Fibroblast of gingiva (primary cell): ENCODE results near the gene ABO.
"Not testable (repeated sequence)": the region's sequence is repeated elsewhere in the genome, so short reads cannot be mapped to it uniquely, and the experiment has no call there.

Experiments
- DNase-seq: peaks from one replicate; pipeline ENCODE4 v3.0.0-alpha.2; 2011; ENCODE audit warnings: low read depth

ABO gene

DNA sequence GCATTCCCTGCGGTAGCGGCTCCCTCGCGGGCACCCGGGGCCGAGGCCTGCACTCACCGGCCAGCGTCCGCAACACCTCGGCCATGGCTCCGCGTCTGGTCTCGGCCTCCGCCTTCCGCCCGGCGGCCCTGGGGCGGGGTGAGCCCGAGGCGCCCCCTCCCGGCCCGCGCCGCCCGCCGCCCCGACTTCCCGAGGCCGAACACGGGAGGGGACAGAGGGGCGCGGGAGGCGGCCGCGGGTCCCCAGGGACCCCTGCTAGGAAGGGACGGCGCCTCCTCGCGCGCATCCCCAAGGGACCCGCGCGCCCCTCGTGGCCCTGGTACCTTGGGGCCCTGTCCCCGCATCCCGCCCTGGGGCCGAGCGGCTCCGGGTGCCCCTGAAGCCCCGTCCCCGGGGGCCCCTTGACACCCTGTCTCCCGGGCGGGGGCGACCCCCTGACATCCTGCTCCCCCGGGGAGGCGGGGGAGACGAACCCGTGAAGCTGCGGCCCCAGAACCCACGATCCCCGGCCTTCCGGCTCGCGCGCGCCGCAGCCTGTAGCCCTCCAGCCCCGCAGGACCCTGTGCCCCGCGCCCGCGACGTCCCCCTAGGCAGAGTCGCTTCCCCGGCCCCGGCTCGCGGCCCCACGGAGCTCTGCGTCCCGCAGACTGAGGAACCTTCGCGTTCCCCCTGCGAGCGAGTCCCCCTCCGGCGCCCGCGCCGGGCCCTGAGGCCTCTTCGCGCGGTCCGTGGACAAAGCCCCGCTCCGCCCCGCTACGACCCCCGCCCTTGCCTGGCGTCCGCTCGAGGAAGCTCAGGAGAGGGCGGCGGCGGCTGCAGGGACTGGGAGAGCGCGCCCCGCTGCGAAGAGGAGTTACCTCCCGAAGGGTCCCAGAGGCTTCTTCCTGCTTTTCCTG, at the start of gene ABO:
Gene ABO (minus strand): TSS at position 97 of the 896 bp plus-strand sequence.
- no peak for DNase-seq

DNA sequence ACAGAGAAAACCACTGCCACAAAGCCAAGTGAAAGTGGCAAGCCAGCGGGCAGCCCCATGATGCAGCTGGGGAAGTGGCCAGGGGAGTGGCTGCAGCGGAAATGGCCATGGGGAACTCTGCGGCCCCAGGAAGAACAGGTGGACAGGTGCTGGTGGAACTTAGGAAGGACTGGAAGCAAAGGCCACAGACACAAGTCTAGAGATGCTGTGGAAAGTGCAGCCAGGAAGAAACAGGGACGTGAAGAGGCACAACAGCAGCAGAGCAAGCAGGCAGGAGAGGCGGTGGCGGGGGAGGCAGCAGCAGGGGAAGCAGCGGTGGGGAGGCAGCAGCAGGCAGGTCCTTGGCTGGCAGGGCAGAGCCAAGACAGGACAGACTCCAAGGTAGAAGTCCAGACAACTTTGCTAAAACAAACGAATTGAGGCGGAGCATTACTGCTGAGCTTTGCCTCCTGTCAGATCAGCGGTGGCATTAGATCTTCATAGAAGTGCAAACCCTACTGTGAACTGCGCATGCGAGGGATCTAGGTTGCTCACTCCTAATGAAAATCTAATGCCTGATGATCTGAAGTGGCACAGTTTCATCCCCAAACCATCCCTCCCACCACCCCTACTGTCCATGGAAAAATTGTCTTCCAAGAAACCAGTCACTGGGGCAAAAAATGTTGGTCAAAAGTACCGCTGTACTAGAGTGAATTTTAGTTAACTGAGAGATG, 49.1 kb upstream of the ABO start:
- DNase-seq, result no peak

DNA sequence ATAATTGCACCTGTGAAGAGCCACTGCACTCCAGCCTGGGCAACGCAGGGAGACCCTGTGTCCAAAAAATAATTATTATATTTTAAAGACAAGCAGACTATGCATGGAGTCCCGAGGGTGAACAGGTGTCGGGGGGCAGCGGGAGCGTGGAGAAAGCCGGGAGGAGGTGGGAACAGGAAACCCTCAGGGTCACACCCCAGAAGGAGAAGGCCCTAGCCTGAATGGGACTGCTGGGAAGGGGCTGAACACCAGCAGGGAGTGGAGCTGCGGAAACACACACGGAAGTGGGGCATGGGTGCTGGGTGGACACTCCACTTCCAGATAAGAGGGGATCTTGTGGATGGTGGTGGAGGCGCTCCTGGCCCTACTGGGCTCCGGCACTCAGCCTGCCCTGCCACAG, 48.2 kb upstream of the ABO start:
- no peak for DNase-seq

DNA sequence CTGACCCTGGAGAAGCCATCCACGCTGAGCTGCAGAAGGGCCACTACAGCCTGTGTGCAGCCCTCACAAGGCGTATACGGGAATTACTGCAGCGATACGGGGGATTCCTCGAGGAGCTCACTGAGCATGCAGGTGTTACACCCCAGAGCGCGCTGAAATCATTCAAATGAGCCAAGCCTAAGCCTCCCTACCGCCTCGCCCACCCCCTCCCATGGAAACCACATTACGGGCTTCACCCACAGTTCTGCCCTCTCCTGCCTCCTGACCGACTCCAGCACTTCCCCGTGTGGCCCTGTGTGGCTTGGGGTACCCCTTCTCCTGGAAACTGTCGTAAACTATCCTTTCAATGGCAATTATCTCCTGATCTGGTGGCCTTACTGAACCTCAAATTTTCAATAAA, 47.7 kb upstream of the ABO start:
- no peak for DNase-seq

DNA sequence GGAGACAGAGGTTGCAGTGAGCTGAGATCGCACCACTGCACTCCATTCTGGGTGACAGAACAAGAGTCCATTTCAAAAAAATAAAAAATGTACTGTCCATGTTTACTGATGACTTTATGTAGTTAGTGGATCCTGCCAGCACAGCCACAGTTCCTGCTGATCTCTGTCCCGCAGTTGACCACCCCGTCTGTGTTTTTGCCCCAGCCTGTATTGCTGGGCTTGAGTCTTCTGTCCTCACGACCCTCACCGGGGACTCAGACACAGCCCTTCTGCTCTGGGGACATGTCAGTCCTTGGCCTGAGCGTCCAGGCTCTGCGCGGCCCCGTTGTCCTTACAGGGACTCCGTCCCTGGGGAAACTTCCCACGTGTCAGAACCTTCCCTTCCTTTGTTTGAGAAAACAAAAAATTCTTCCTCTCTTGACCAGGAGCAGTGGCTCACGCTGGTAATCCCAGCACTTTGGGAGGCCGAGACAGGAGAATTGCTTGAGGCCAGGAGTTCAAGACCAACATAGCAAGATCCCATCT, 46.5 kb upstream of the ABO start:
- no peak for DNase-seq

DNA sequence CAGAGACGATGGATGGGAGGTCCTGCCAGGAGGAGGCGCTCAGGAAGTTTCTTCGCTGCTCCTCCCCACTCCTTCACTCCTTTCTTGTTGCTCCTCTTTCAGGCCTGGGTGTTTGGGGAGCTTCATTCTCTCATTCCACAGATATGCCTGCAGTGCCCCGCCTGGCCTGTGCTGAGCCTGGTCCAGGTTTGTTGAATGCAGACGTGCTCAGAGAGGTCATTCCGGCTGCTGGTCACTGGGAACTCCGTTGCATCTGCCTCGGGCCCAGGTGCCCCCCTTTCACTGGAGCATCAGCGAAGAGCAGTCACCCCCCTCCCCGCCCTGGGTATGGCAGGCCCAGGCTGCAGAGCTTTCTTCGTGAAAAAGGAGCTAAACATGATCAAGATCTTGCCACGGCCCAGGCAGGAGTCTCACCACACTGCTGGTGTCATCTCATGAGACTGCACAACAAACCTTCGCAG, 45.5 kb upstream of the ABO start:
- no peak for DNase-seq

DNA sequence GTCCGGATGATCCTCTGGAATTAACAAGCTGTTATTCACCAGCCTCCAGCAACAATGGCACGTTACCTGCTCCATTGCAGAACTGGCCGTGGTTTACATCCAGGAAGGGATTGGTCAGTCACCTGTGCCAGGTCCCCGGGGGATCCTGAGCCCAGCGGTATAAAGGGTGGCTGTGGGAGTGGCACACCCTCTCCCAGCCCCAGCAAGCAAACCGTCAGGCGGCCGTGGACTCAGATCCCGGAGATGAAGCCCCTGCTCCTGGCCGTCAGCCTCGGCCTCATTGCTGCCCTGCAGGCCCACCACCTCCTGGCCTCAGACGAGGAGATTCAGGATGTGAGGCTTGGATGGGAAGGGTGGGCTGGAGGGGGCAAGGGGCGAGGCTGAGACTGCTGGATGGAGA, 42.5 kb upstream of the ABO start:
- not testable (repeated sequence) for DNase-seq

DNA sequence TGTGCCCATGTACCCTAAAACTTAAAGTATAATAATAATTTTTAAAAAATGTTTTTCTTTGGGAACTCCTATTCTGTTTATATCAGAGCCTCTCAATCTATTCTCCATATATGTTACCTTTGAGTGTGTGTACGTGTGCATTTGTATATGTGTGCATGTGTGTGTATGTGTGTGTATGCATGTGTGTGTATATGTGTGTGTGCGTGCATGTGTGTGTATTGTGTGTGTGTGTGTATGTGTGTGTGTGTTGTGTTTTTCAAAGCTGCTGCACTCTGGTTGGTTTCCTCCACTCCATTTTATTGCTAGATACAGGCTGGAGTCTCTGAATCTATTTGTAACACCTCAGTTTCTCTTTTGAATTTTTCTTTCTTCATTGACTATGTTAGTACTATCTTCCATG, 41.0 kb upstream of the ABO start:
- DNase-seq, result no peak

DNA sequence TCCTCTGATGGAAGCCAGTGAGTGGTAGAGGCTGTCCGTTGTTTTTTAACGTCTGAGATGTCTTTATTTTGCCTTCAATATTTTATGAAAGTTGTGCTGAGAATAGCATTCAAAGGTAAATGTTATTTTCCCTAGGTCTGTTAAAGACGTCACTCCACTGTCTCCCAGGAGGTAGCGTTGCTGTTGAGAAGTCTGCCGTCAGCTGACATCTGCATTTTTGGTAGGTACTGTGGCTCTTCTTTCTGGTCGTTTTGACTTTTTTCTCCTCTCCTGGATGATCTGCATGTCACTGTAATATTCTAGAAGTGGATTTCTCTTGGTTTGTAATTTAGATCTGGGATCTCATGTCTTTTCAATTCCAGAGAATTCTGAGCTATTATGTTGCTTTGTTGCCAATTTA, 34.6 kb upstream of the ABO start:
- no peak for DNase-seq

DNA sequence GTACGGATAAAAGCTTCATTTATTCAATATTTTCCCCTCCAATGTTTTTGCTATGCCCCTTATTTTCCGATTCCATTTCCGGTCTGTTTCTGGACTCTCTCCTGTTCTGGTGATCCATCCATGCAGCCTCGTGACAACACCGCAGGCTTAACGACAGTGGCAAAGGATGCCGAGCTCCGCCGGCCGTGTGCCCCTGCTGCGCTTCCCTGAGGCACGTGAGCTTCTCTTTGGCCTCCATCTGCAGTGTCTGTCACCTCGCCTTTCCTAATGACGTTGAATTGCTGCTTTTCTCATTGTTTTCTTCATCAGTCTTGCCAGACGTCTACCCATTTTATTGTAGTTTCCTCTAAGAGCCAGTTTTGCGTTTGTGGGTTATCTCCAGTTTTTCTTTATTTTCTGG, 32.3 kb upstream of the ABO start:
- DNase-seq, result no peak

DNA sequence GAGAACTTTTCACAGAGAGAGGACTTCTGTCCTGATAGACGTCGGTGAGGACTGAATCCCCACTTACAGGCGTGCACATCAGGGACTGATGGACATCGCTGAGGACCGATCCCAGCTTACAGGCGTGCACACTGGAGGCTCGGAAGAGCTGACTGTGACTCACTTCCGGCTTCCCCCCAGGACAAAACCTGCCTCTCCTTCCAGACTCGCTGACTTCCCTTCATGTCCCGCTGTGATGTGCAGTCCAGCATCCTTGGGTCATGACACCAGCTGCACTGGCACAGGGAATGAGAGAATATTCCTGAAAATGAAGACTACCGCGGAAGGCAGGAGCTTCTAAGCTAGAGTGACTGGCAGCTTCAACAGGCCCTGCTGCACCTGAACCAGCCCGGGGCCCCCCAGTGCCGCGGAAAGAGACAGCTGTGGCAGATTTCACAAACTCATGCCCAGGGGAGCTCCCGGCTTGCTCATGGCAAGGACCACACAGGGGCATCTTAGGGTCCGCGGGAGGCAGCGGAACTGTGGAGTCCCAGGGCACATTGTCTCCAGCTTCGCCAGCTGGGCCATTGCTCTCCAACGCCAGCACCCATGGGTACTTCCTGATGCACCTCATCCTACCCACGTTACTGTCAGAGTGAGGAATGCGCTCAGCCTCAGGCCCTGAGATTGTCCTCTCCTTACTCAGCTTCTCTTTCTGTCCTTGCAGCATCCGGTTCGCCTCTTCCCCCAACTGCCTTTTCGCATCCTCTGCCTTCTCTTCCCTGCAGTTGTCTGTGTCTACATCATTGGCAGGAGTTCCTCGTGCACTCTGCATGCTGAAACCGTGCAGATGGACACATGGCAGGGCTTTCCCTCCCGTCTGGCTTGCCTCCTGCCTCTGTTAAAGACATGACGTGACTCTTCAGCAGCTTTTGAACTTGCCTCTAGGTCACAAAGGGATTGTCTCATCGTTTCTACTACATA, 31.5 kb upstream of the ABO start:
- DNase-seq, result no peak

DNA sequence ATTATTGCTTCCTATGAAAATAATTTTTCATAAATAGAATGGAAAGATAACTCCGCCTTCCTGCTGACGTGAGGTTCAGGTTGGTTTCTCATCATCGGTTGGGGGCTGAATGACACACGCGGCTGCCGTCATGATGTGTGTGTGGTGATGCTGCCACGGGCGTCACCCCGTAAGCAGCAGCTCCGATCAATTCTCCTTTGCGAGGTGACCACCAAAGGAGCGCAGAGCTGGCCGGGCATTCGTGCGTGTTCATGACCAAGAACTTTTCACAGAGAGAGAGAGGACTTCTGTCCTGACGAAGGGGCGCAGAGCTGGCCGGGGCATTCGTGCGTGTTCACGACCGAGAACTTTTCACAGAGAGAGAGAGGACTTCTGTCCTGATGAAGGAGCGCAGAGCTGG, 30.7 kb upstream of the ABO start:
- no peak for DNase-seq

DNA sequence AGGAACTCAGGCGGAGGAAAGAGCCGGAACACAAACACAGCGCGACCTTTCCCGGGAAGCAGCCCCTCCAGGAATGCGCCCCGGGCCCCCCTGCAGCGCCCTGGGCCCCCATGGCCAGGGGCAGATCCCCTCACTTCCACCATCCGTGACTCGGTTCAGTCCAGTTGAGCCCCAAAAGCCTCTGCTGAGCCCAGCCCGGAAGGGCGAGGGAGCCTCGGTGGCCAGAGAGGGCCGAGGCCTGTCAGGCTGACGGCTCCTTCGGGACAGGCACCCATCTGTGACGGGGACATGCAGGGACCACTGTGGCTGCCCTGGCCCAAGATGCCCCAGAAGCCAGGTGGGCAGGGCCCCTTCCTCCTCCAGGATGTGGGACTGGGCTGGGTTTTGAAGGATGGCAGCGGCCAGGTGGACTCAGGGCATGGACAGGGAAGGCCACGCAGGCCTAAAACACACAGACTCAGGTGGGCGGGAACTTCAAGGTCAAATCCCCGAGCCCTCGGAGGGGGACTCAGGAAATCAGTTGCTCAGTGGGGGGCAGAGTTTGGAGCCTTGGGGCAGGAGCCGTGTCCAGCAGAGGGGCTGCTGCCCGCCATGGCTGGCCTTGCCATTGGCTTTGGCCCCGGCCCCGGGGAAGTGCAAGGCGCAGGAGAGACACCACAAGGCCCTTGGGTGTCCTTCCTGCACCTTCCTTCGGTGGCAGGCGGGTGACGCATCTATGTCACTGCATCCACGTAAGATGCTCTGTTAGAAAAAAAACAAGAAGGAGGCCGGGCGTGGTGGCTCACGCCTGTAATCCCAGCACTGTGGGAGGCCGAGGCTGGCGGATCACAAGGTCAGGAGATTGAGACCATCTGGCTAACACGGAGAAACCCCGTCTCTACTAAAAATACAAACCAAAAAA, 29.7 kb upstream of the ABO start:
- DNase-seq, result no peak

DNA sequence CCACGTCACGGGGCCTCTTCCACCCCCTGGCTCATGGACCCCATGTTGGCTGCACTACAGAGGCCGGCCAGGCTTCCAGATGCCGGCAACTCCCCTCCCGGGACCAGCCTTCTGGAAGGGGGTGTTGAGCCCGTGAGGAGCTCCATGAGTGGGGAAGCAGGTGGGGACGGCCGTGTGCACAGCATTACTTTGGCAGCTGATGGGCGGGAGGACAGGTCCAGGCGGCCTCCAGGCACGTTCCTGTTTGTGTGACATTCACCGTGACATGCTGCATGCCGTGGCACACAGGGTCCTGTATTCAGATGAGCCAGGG, 29.1 kb upstream of the ABO start:
- no peak for DNase-seq

DNA sequence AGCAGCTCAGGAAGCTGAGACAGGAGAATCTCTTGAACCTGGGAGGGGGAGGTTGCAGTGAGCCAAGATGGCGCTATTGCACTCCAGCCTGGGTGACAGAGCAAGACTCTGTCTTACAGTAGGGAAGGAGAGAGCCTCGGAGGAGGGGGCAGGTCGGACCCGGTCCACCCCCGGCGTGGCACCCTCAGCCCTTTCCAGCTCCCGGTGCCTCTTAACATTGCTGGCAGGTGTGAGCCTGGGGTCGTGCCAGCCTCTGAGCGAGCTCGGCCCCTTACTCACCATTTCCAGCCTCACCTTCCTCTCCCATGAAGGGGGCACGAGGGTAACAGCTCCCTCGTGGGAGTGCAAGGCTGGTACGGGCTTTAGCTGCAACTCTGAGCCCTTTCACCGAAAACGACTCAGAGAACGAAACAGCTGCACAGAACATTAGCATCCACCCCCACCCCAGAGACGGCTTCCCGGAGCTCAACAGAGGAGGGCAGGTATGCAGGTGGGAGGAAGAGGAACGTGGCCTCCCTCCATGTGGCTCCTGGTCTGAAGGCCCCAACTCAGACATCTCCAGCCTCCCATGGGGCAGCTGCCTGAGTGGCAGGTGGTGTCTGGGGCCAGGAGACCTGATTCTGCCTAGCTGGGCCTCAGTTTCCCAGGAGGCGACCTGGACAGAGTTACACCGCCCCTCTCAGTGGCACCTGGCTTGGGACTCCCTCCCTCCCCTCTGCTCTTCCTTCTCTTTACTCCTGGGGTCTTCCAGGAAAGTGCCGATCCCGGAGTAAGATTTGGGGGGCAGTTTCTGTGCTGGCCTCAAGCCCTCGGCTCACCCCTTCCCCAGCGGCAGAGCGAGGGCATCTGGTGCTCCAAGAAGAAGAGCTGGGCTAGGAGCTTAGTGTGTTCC, 28.5 kb upstream of the ABO start:
- no peak for DNase-seq

DNA sequence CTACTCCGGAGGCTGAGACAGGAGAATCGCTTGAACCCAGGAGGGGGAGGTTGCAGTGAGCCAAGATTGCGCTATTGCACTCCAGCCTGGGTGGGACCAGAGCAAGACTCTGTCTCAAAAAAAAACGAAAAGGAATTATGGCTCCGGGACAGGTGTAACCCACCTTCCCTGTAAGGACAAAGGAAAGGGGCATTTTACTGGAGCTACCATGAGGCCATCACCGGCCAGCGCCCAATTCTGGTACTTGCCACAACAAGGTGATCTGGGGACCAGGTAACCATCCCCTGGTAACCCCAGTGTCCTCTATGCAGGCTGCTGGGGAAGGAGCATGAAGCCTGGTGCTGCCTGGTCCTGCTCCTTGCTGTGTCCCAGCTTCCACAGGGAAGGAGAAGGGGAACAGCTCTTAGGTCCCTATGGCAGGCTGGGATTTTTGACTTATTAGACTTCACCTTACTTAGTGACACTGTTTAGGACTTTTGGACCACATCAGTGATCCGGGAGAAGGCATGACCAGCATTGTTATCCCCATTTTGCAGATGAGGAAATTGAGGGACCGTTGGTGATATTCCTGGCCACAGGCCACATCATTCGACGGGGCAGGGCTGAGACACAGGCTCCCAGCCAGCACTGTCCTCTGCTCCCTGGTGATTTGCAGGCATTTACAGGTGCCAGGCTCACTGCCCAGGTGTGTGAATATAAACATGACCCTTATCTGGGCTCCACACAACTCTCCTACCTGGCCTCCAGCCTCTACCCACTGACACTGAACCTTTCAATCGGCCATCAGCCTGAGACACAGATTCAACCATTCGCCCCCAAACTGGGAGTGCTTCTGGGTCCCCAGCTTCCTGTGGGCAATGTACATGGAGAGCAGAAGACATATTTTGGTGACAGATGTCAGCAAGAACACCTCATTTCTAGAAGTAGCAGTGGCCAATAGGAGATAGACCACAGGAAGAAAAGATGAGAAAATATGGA, 26.5 kb upstream of the ABO start:
- DNase-seq, result no peak

DNA sequence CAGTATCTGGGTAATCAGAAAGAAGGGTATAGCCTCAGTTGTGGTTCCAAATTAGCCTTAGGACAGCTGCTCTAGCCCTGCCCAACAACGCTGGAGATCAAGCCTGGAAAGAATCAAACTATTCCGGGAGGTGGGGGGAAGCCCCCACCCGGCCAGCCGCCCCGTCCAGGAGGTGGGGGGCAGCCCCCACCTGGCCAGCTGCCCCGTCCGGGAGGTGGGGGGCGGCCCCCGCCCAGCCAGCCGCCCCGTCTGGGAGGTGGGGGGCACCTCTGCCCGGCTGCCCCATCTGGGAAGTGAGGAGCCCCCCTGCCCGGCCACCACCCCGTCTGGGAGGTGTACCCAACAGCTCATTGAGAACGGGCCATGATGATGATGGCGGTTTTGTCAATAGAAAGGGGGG, 25.0 kb upstream of the ABO start:
- DNase-seq, result not testable (repeated sequence)

DNA sequence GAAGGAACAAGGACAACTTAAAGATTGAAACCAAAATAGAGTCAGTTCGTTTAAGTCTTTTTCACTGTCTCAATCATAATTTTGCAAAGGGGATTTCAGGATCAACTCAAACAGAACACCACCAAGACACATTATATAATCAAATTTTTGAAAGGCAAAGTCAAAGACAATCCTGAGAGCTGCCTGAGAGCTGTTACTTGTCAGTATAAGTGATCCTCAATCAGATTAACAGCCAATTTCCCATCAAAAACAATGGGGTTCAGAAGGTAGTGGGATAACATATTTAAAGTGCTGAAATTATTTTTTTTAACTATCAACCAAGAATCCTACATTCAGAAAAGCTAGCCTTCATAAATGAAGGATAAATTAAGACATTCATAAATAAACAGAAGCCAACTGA, 19.3 kb upstream of the ABO start:
- no peak for DNase-seq

DNA sequence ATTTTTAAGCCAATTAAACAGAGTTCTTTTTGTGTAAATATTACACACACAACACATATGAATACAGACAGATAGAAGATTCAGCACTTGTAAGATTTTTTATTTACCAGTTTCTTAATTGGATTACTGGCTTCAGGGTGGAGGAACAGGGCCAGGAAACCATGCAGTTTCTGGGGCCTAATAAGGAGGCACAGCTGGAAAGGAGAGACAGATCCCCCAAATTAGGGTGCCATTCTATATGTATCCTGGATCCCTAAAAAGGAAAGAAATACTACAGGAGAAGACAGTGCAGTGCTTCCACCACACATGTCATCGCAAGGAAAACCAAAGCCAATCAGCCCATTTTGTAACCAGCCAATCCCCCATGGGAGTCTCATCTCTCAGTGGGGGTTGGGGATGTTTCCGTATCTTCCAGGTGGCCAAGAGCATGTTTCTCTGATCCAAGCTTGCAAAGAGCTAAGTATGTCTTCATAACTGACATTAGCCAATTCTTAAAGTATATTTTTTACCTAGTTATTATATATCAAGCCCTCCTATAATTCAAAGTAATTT, 15.8 kb upstream of the ABO start:
- DNase-seq, result no peak
